Activated T-helper 2 cell treated with anti-CD3 and anti-CD28 coated beads, Interferon-gamma antibody, Interleukin-2, Interleukin-4, amounts not matched to agents 10 μg/mL and 5 μg/mL and 100 μg/mL, durations not matched to agents 14 hours and 24 hours and 36 hours (primary cell): ENCODE data around the gene NTRK3. TPM values are rescaled to one million over a fixed set of nuclear protein-coding genes. Genes with fewer than 3 reads are reported as not detected.

Experiments
- DNase-seq: peaks from one replicate; pipeline ENCODE4 v3.0.0; 2021; ENCODE audit warnings: low spot score
- H3K27ac Mint-ChIP-seq: one replicate; pipeline ENCODE4 v1.8.0; 2021; ENCODE audit warnings: mixed read lengths
- H3K27me3 Mint-ChIP-seq: one replicate; pipeline ENCODE4 v1.8.0; 2021; ENCODE audit warnings: low read depth, mixed read lengths
- H3K36me3 Mint-ChIP-seq: one replicate; pipeline ENCODE4 v1.8.0; 2021; ENCODE audit warnings: low read depth, mixed read lengths
- H3K4me1 Mint-ChIP-seq: one replicate; pipeline ENCODE4 v1.8.0; 2021; ENCODE audit warnings: low read depth, mixed read lengths
- H3K4me3 Mint-ChIP-seq: one replicate; pipeline ENCODE4 v1.8.0; 2021; ENCODE audit warnings: low read depth, mild to moderate bottlenecking, moderate library complexity, mixed read lengths
- H3K9me3 Mint-ChIP-seq: one replicate; pipeline ENCODE4 v1.8.0; 2021; ENCODE audit warnings: mixed read lengths
- intact Hi-C: fragments of 100-400 bp; cut with micrococcal nuclease; formaldehyde crosslinking; loops from one replicate; pipeline ENCODE4 v1.15.1; 2023
- total RNA-seq: library from RNA; stranded (reverse); gene quantifications from 2 replicates; pipeline ENCODE4 v1.2.3, GENCODE V29; 2022

The NTRK3 gene
- total RNA-seq, 1 donor from 2014 or later, result 0.73 TPM

DNA sequence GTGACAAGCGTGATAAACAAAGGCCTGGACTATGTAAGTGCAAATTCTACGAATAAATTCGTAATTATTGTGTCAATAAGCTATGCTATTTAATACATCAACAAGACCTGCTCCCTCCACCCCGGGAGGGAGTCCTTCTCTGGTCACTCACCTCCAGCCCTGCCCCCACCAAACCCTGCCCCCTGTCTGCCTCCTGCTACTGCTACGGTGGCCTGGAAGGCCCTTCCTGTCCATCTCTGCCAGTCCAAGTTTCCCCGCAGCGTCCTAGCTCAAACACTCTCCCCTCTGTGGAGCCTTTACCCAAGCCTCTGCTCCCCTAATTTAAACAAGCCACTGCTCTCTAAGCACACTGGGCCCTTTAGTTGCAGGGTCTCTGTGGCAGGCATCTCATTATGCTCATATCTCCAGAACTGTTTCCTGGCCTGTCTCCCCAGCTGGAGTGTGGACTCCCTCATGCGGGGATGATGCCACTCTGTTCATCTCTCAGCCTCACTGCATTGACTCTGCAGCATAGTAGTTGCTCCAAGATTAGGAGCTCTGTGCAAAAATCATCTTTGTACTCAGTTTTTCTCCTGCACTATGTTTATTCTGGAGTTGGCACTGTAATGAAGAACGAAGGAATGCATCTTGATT lies 241.2 kb downstream of the NTRK3 start:
- Mint-ChIP-seq H3K4me1 (no peaks in the 10 kb centered on the region), H3K27ac (no peak overlapping the region), H3K27me3 (no peaks in the 10 kb centered on the region), H3K36me3 (no peaks in the 10 kb centered on the region), H3K4me3 (no peak overlapping the region), H3K9me3 (no peaks in the 10 kb centered on the region)
- DNase-seq, result no peak
- intact Hi-C loops, result no loop called here

DNA sequence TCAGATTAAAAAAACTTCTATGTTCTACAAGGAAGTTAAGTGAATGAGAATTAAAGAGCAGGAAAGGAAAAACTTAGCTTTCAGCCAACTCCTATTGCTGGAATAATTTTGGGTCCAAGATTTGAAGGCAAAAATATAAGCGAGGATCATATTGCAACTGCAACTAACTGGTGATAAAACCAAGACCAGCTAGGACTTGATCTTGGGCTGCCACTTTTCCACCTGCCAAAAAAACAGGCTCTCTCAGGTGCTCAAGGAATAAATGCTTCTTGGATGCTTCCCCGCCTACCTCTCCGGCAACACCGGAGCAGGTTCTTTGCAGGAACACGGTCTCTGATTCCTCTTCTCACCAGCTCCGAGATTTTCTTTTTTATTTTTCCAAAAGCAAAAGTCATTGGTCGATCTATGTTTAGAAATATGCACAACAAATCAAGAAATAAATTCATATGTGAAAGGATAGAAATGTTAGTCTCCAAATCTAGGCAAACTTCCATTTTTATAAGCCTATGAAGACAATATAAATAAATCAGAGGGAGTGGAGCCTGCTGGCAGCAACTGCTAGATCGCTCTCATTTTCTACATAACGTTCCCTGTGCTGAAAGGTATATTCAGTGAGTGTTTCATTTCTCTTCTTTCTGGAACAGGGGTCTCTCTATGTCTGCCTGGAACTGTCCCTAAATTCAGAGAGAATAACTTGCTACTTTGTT lies 241.9 kb downstream of the NTRK3 start:
- Mint-ChIP-seq H3K4me1 (no peaks in the 10 kb centered on the region), H3K4me3 (no peak overlapping the region), H3K9me3 (no peaks in the 10 kb centered on the region), H3K36me3 (no peaks in the 10 kb centered on the region), H3K27ac (no peak overlapping the region), H3K27me3 (no peaks in the 10 kb centered on the region)
- no peak for DNase-seq
- intact Hi-C loops, result no loop called here

DNA sequence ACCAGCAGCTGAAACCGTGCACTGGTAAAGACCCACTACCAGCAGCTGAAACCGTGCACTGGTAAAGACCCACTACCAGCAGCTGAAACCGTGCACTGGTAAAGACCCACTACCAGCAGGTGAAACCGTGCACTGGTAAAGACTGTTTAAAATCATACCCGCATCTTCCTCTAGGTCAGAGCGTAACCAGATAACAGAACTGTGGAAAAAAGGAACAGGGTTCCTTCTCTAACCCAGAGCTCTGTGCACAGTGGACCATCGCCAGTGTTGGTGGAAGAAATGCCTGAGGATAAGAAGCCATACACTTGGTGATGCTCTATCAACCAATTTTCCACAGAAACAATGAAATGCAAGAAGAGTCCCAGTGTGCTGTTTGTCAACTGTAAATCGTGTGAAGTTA lies 243.4 kb downstream of the NTRK3 start:
- no peaks in the 10 kb centered on the region for H3K9me3 Mint-ChIP-seq
- intact Hi-C loops, result no loop called here
- H3K27ac Mint-ChIP-seq, result no peak overlapping the region
- no peak for DNase-seq
- H3K4me1 Mint-ChIP-seq, result no peaks in the 10 kb centered on the region
- no peak overlapping the region for H3K4me3 Mint-ChIP-seq
- H3K27me3 Mint-ChIP-seq, result no peaks in the 10 kb centered on the region
- H3K36me3 Mint-ChIP-seq, result no peaks in the 10 kb centered on the region

DNA sequence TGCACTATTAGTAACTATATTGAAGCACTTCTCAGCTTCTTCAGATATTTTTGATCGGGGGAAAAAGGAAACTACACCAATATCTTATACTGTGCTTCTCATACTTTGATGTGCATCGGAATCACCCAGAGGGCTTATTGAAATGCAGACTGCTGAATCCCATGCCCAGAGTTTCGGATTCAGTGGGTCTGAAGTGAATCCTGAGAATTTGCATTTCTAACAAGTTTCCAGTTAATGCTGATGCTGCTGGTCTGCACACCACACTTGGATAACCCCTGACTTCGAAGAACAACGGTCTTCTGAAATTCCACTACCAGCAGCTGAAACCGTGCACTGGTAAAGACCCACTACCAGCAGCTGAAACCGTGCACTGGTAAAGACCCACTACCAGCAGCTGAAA lies 243.9 kb downstream of the NTRK3 start:
- Mint-ChIP-seq H3K27me3 (no peaks in the 10 kb centered on the region), H3K9me3 (no peaks in the 10 kb centered on the region), H3K27ac (no peak overlapping the region), H3K36me3 (no peaks in the 10 kb centered on the region), H3K4me3 (no peak overlapping the region), H3K4me1 (no peaks in the 10 kb centered on the region)
- no peak for DNase-seq
- intact Hi-C loops, result no loop called here

DNA sequence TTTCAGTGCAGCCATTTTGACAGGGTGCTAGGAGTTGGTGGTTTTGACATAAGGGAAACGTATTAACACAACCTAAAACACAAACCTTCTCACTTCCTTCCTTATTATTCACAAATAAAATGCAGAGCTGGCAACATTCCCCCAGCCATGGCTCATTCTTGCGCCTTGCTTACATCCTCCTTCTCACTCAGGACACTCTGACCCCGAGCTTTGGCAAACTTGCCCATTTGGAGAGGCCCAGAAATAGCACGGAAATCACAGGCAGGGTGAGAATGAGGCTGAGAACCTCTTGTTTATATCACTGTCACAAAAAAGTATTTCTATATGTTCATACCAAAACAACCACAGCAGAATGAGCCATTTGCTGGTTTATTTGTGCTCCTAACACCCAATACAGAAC lies 244.3 kb downstream of the NTRK3 start:
- H3K36me3 Mint-ChIP-seq, result no peaks in the 10 kb centered on the region
- intact Hi-C loops, result no loop called here
- H3K4me3 Mint-ChIP-seq, result no peak overlapping the region
- DNase-seq, result no peak
- no peaks in the 10 kb centered on the region for H3K9me3 Mint-ChIP-seq
- H3K4me1 Mint-ChIP-seq, result no peaks in the 10 kb centered on the region
- H3K27ac Mint-ChIP-seq, result no peak overlapping the region
- H3K27me3 Mint-ChIP-seq, result no peaks in the 10 kb centered on the region

DNA sequence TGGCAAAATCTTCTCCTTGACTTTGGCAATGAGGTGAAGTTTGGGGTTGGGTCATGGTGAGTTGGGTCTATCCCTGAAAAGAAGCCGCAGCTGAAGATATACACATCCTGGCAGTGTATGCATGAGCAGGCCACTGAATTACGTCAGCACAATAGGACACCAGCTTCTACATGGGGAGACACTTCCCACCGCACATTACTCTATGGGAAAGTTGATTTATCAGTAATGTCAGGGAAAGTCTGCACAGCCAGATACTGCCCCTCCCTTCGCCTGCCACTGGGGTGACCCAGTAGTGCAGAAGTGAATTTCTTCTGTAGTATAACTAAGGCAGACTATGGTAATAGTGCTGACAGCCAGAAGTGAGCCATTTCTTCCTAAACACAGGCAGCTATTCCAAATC lies 245.0 kb downstream of the NTRK3 start:
- Mint-ChIP-seq H3K27me3 (no peaks in the 10 kb centered on the region), H3K9me3 (no peaks in the 10 kb centered on the region), H3K36me3 (no peaks in the 10 kb centered on the region), H3K4me1 (no peaks in the 10 kb centered on the region), H3K27ac (no peak overlapping the region), H3K4me3 (no peak overlapping the region)
- intact Hi-C loops, result no loop called here
- DNase-seq, result no peak

DNA sequence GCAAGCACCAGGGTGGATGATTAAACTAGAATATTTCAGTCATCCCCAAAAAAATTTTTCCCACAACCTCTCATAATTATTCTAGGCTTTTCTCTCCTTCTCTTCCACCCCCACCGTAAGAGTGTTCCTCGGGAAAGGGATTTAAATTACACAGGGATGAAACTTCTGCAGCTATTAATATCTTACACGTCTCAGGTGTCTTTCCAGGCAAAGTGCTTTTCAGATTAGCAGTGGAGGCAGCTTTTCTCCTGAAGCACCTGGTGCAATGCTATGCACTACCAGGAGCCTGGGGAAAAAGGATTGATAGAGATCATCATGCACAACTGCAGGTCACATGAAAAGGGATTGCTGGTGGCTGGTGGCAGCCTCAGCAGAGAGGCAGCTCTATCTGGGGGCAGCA lies 250.4 kb downstream of the NTRK3 start:
- intact Hi-C loops, result no loop called here
- Mint-ChIP-seq H3K36me3 (no peaks in the 10 kb centered on the region), H3K9me3 (no peaks in the 10 kb centered on the region), H3K4me3 (no peak overlapping the region), H3K27ac (no peak overlapping the region), H3K4me1 (no peaks in the 10 kb centered on the region), H3K27me3 (no peaks in the 10 kb centered on the region)
- DNase-seq, result no peak

DNA sequence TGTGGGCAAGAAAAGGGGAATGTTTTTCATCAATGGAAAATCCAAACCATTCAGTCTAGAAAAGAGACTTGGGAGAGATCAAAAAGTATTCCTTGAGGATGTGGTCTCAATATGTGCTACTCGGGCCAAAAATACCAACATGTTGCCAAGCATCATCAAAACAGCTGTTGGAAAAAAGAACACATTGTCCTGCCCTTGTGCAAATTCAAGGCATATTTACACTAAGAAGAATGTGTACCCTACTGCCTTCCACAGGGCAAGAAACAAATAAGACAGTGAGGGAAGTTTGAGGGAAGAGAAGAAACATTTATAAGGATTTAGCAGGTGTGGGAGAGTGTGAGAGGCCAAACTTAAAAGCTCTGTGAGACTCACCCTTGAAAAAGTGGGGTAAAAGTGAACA lies 252.1 kb downstream of the NTRK3 start:
- Mint-ChIP-seq H3K4me1 (no peaks in the 10 kb centered on the region), H3K27me3 (no peaks in the 10 kb centered on the region), H3K27ac (no peak overlapping the region), H3K4me3 (no peak overlapping the region), H3K36me3 (no peaks in the 10 kb centered on the region), H3K9me3 (no peaks in the 10 kb centered on the region)
- intact Hi-C loops, result no loop called here
- no peak for DNase-seq

DNA sequence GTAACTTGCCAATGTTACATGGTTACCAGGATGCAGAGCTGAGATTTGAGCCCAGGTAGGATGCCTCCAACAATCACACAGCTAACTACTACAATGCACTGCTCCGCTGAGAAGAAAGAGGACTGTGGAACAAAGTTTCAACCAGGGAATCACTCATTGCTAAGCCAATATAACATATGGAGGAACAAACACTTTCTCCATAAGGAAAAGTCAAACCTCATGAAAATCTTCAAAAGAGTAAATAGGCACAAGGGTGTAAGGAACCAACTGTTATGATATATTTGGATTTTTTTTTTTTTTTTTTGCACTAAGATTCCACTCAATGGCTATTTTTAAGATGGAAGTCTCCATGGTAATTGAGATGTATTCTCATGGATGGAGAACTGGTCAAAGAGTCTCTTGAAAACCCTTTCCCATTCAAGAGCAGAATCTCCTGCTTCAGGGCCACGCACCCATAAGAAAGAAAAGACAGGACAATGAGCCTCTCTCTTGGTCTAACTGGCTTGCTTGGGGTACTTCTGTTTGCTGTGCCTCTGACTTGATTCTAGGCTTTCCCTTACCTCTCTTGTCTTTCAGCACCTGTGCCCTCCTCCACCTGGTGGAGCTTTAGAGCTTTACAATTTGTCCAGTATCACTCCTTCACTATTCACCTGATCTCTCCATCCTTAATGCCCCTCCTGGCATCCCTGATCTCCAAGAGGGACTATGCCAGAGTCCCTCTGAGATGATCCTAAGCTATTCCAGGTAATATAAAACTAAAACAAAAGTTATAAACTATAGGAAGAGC lies 252.8 kb downstream of the NTRK3 start:
- no peaks in the 10 kb centered on the region for H3K27me3 Mint-ChIP-seq
- no peaks in the 10 kb centered on the region for H3K36me3 Mint-ChIP-seq
- no peak overlapping the region for H3K27ac Mint-ChIP-seq
- no peak for DNase-seq
- no peaks in the 10 kb centered on the region for H3K9me3 Mint-ChIP-seq
- H3K4me1 Mint-ChIP-seq, result no peaks in the 10 kb centered on the region
- intact Hi-C loops, result no loop called here
- H3K4me3 Mint-ChIP-seq, result no peak overlapping the region

DNA sequence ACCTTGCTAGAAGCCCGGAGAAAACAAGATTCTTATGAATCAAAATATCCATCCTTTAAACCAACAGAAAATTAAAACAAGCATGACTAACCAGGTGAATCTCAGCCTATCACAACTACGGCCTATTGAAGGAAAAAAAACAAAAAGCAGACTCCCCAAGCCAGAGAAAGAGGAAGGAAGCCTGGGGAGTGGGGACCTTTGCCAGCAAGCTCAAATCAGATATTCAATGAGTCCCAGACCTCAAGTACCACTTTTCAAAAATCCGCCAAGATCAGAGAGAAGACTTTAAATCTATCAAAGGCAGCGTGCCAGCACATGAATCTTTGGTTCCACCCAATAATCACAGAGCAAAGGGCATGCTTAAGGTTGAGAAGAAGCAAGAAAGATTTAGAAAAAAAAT lies 253.8 kb downstream of the NTRK3 start:
- intact Hi-C loops, result no loop called here
- no peaks in the 10 kb centered on the region for H3K9me3 Mint-ChIP-seq
- no peaks in the 10 kb centered on the region for H3K27me3 Mint-ChIP-seq
- H3K4me3 Mint-ChIP-seq, result no peak overlapping the region
- no peaks in the 10 kb centered on the region for H3K36me3 Mint-ChIP-seq
- H3K4me1 Mint-ChIP-seq, result no peaks in the 10 kb centered on the region
- H3K27ac Mint-ChIP-seq, result no peak overlapping the region
- DNase-seq, result no peak

DNA sequence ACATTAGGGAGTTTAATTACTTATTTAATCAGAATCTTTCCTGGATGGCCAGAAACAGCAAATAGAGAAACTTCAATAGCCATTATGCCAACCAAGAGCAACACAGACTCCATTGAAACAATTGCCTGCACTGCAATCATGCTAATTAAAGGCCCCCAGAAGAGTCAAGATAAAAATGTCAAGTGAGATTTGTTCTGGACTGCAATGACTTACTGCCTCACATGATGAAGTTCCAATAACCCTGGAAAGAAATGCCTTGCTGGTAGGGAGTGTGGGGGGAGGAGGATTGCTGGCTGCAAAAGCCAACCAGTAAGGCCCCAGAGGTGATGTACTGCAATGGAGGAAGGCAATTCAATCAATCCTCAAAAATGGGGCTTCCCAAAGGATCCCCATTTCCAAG lies 257.9 kb downstream of the NTRK3 start:
- Mint-ChIP-seq H3K4me3 (no peak overlapping the region), H3K27ac (no peak overlapping the region), H3K27me3 (no peaks in the 10 kb centered on the region), H3K36me3 (no peaks in the 10 kb centered on the region), H3K4me1 (no peaks in the 10 kb centered on the region), H3K9me3 (no peaks in the 10 kb centered on the region)
- DNase-seq, result no peak
- intact Hi-C loops, result no loop called here

DNA sequence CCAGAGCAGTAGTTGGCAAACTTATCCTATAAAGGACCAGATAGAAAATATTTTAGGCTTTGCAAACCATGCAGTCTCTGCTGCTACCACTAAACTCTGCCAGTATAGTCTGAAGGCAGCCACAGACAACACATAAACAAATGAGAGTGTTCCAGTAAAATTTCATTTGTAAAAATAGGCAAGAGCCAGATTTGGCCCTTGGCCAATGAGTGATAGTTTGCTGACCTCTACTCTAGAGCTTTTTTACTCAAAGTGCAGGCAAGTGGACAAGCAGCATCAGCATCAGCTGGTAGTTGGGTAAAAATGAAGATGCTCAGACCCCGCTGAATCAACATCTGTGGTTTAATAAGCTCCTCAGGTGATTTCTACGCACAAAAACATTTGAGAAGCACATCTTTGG lies 269.8 kb downstream of the NTRK3 start:
- H3K9me3 Mint-ChIP-seq, result no peaks in the 10 kb centered on the region
- no peaks in the 10 kb centered on the region for H3K4me1 Mint-ChIP-seq
- no peaks in the 10 kb centered on the region for H3K27me3 Mint-ChIP-seq
- intact Hi-C loops, result no loop called here
- no peak overlapping the region for H3K27ac Mint-ChIP-seq
- no peak overlapping the region for H3K4me3 Mint-ChIP-seq
- no peak for DNase-seq
- no peaks in the 10 kb centered on the region for H3K36me3 Mint-ChIP-seq

DNA sequence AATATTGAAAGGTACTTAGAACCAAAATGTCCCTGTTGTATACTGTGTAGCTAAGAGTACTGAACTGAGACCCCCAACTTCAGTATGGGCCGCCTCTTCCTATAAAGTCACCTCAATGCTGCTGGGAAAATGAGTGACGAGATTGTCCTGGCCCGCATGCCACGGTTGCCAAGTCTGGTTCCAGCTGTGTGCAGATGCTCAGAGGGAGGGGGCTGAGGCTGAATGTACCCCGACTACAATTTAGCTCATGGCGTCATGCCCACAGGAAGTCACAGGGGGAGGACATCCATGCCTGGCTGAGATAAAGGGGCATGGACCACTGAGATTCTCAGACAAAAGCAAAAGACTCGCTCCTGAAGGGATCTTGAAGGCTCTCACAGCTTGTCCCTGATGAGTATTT lies 271.1 kb downstream of the NTRK3 start:
- Mint-ChIP-seq H3K4me3 (no peak overlapping the region), H3K4me1 (no peaks in the 10 kb centered on the region), H3K36me3 (no peaks in the 10 kb centered on the region), H3K27me3 (no peaks in the 10 kb centered on the region), H3K9me3 (no peaks in the 10 kb centered on the region), H3K27ac (no peak overlapping the region)
- intact Hi-C loops, result no loop called here
- no peak for DNase-seq
